Measurements from ENCODE around the gene MYL12B. TPM values are rescaled to one million over a fixed set of nuclear protein-coding genes. Genes with fewer than 3 reads are reported as not detected.

MYL12B gene
- total and polyA plus RNA-seq, 2 experiments from 2014 or later = 519 to 721 TPM

GRCh38 chr18:3221496-3221895 lies 40.4 kb upstream of the MYL12B start:
- H3K9me2 ChIP-seq (replicated peaks; ENCODE audit: insufficient read depth) = no peaks in the 10 kb centered on the region
- no peak overlapping the region for H3K4me3 ChIP-seq
- no peaks in the 10 kb centered on the region for H4K20me1 ChIP-seq (ENCODE audit: insufficient read depth, poor library complexity, severe bottlenecking)
- DNase-seq (ENCODE audit: low spot score) = no peak
- no peaks in the 10 kb centered on the region for H3K36me3 ChIP-seq (replicated peaks; ENCODE audit: insufficient read depth, low read depth)
- no peak overlapping the region for H2AFZ ChIP-seq
- 95% methylated on average over 6 of the region's 6 CpGs for WGBS (ENCODE audit: low lambda C conversion rate, missing lambda C conversion rate)
- no peaks in the 10 kb centered on the region for H3K79me2 ChIP-seq
- TF ChIP-seq EZH2phosphoT487 (IDR thresholded peaks at IDR 0.05; ENCODE audit: low read depth, severe bottlenecking, unreplicated experiment) (no peak), EZH2 (IDR thresholded peaks at IDR 0.05; ENCODE audit: borderline replicate concordance) (no peak)
- TF ChIP-seq, protein P1, sequence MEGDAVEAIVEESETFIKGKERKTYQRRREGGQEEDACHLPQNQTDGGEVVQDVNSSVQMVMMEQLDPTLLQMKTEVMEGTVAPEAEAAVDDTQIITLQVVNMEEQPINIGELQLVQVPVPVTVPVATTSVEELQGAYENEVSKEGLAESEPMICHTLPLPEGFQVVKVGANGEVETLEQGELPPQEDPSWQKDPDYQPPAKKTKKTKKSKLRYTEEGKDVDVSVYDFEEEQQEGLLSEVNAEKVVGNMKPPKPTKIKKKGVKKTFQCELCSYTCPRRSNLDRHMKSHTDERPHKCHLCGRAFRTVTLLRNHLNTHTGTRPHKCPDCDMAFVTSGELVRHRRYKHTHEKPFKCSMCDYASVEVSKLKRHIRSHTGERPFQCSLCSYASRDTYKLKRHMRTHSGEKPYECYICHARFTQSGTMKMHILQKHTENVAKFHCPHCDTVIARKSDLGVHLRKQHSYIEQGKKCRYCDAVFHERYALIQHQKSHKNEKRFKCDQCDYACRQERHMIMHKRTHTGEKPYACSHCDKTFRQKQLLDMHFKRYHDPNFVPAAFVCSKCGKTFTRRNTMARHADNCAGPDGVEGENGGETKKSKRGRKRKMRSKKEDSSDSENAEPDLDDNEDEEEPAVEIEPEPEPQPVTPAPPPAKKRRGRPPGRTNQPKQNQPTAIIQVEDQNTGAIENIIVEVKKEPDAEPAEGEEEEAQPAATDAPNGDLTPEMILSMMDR (IDR thresholded peaks at IDR 0.05; ENCODE audit: poor library complexity) = no peak
- no peak overlapping the region for H3K27ac ChIP-seq
- no peak overlapping the region for H3K4me2 ChIP-seq
- no peaks in the 10 kb centered on the region for H3K9me3 ChIP-seq (ENCODE audit: low read depth)
- no peaks in the 10 kb centered on the region for H3K27me3 ChIP-seq
- peaks cover 40% of the 10 kb centered on the region for H3K4me1 ChIP-seq (ENCODE audit: insufficient read depth)

DNA sequence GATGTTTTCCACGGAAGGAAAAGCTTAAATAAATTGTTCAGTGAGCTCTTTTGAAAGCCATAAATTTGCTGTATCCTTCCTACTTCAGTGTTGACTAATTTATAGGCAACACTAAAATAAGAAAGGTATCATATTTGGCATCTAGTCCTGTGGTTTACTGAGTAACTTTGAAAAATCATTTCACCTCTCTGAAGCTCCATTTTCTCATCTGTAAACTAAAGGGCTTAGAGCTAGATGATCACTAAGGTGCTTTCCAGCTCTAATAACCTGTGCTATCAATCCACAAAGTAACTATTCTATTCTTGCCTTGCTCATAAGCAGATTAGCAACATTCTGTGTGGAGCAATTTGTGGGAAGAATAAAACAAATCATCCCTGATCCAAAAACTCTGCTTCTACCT lies 38.6 kb upstream of the MYL12B start:
- Histone ChIP-seq H4K20me1 (ENCODE audit: insufficient read depth, poor library complexity, severe bottlenecking) (no peaks in the 10 kb centered on the region), H2AFZ (no peak overlapping the region), H3K4me1 (ENCODE audit: insufficient read depth) (peaks cover 30% of the 10 kb centered on the region), H3K36me3 (replicated peaks; ENCODE audit: insufficient read depth, low read depth) (no peaks in the 10 kb centered on the region), H3K9me2 (replicated peaks; ENCODE audit: insufficient read depth) (no peaks in the 10 kb centered on the region), H3K4me2 (no peak overlapping the region), H3K79me2 (no peaks in the 10 kb centered on the region), H3K27ac (peak overlapping the region; percentile 13), H3K9me3 (ENCODE audit: low read depth) (no peaks in the 10 kb centered on the region), H3K4me3 (no peak overlapping the region), H3K27me3 (no peaks in the 10 kb centered on the region)
- TF ChIP-seq EZH2phosphoT487 (IDR thresholded peaks at IDR 0.05; ENCODE audit: low read depth, severe bottlenecking, unreplicated experiment) (no peak), EZH2 (IDR thresholded peaks at IDR 0.05; ENCODE audit: borderline replicate concordance) (no peak)
- TF ChIP-seq, protein P1 (IDR thresholded peaks at IDR 0.05; ENCODE audit: poor library complexity) = no peak
- DNase-seq (ENCODE audit: low spot score) = no peak
- WGBS (ENCODE audit: low lambda C conversion rate, missing lambda C conversion rate) = 89% methylated on average over 1 of the region's 1 CpG

- no peaks in the 10 kb centered on the region for H3K36me3 ChIP-seq (replicated peaks; ENCODE audit: insufficient read depth, low read depth)
- 93% methylated on average over 3 of the region's 3 CpGs for WGBS (ENCODE audit: low lambda C conversion rate, missing lambda C conversion rate)
Measured at GRCh38 chr18:3224223-3224622, 37.7 kb upstream of the MYL12B start.

More at GRCh38 chr18:3224223-3224622, 37.7 kb upstream of the MYL12B start:
- H3K9me2 ChIP-seq (replicated peaks; ENCODE audit: insufficient read depth) = no peaks in the 10 kb centered on the region
- no peak overlapping the region for H2AFZ ChIP-seq
- no peaks in the 10 kb centered on the region for H3K27me3 ChIP-seq
- no peak for DNase-seq (ENCODE audit: low spot score)
- no peaks in the 10 kb centered on the region for H3K79me2 ChIP-seq
- TF ChIP-seq EZH2 (IDR thresholded peaks at IDR 0.05; ENCODE audit: borderline replicate concordance) (no peak), EZH2phosphoT487 (IDR thresholded peaks at IDR 0.05; ENCODE audit: low read depth, severe bottlenecking, unreplicated experiment) (no peak)
- TF ChIP-seq, protein P1 (IDR thresholded peaks at IDR 0.05; ENCODE audit: poor library complexity) = no peak
- H3K4me1 ChIP-seq (ENCODE audit: insufficient read depth) = peaks cover 21% of the 10 kb centered on the region
- no peaks in the 10 kb centered on the region for H3K9me3 ChIP-seq (ENCODE audit: low read depth)
- no peak overlapping the region for H3K4me2 ChIP-seq
- H3K4me3 ChIP-seq = no peak overlapping the region
- no peaks in the 10 kb centered on the region for H4K20me1 ChIP-seq (ENCODE audit: insufficient read depth, poor library complexity, severe bottlenecking)
- no peak overlapping the region for H3K27ac ChIP-seq
